Right lobe of liver (tissue), 6 donors: Measurements from ENCODE around the gene ADAMTS2. TPM values are rescaled to one million over a fixed set of nuclear protein-coding genes. Genes with fewer than 3 reads are reported as not detected.

Experiments used
- ATAC-seq, 4 donors: fragments of 200-7000 bp; cut with Tn5 transposase; one replicate each; pipeline ENCODE4 v1.9.1; 2020; ENCODE audit warnings: mild to moderate bottlenecking in 4 of 4, moderate library complexity in 4 of 4
- DNase-seq, 3 donors: peaks; one replicate each; pipeline ENCODE4 v3.0.0-alpha.2; 2020
- H3K27ac ChIP-seq, 3 donors: fragments of 200-600 bp; one replicate each; pipeline ENCODE4 v1.8.0; 2022
- H3K27me3 ChIP-seq, 2 donors: fragments of 200-600 bp; one replicate each; pipeline ENCODE4 v1.8.0; 2022
- H3K36me3 ChIP-seq, 4 donors: fragments of 200-600 bp; sonication (generic) in 1 of 4; one replicate each; pipeline versions ENCODE4 v1.5.1 to v1.8.0; 2017 to 2022; ENCODE audit warnings: control low read depth in 1 of 4
- H3K4me1 ChIP-seq, 4 donors: fragments of 200-600 bp; sonication (generic) in 1 of 4; one replicate each; pipeline versions ENCODE4 v1.5.1 to v1.8.0; 2017 to 2022; ENCODE audit warnings: control low read depth in 1 of 4
- H3K4me3 ChIP-seq, 3 donors: fragments of 200-600 bp; one replicate each; pipeline ENCODE4 v1.8.0; 2022
- H3K9me3 ChIP-seq, 4 donors: fragments of 200-600 bp; sonication (generic) in 1 of 4; one replicate each; pipeline versions ENCODE4 v1.5.1 to v1.8.0; 2017 to 2022; ENCODE audit warnings: control low read depth in 1 of 4
- POLR2A ChIP-seq: fragments of 450-650 bp; IDR thresholded peaks from one replicate; pipeline ENCODE4 v1.6.1; 2017; ENCODE audit warnings: antibody characterized with exemption, mild to moderate bottlenecking
- WGBS: methylation state at CpG from one replicate; pipeline ENCODE4 v1.1.6; 2018; ENCODE audit warnings: low coverage, low lambda C conversion rate; ENCODE audit not compliant: insufficient coverage; ENCODE audit errors: missing lambda C conversion rate; 5-methylcytosine and 5-hydroxymethylcytosine counted together
- intact Hi-C, 2 donors: fragments of 100-400 bp; cut with DNase I; formaldehyde crosslinking; loops; one replicate each; pipeline versions ENCODE4 v1.11.2 to v1.14.1; 2022
- total RNA-seq, 6 experiments: library from RNA; depleted of rRNA in 2 of 6; stranded (reverse); fragments of >200 nt in 2 of 6; fragmentation: NEBNext Ultra II Directional in 3 of 6; extraction: Animal tissue kit (Norgen Biotek cat#: 25700) in 3 of 6; gene quantifications; one replicate each; pipeline versions ENCODE4 v1.1.0 to v1.2.4, GENCODE V29; 2016 to 2023
- TF ChIP-seq, protein P1 (sequence below), 4 donors: fragments of 200-600 bp in 3 of 4; fragments of 450-650 bp in 1 of 4; IDR thresholded peaks; one replicate each; pipeline versions ENCODE4 v1.5.1 to v1.8.0; 2016 to 2022; ENCODE audit warnings: antibody characterized with exemption in 4 of 4, mild to moderate bottlenecking in 2 of 4
- donor health status: DM: no; HTN: yes; CAD: no.
- donor health status: DM: no; HTN: no; CAD: no.
- donor health status: DM: no; HTN: no; CAD: no.
- donor health status: DM: no; HTN: yes; CAD: no.
- donor health status: DM: no; HTN: yes; CAD: no.

Gene ADAMTS2
- total RNA-seq, 6 experiments from 2014 or later = 6.3 to 18.9 (median 13.5) TPM

DNA sequence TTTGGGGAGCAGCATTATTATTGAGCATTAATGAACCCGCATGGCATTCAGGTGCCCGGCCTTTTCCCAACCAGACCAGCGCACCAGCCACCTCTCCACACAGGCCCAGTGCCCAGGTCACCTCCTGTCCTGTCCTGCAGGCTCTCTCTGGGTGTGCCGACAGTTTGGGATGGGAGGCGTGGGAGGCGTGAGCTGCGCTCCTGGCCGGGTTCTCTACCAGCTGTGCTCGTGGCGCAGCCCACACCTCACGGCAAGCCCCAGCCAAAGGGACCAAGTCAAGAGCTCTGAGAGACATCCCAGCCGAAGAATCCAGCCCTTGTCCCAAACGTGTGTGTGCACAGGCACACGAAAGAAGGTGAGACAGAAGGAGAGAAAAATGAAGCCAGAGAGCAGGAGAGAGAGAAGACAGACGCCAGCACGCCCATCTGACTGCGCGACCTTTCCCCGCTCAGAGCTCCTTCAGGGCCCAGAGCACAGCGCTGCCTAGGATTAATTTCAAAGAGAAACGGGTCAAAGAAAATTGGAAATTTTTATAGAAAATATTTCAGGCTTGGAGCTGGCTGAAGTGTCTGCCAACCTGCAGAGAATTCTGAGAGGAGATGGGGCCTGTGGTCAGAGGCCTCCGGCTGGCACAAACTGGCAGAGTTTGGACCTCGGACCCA lies 81.7 kb downstream of the ADAMTS2 start:
- no peak for ATAC-seq
- peak in 2 of 3 donors; percentile 37 to 44 for DNase-seq
- intact Hi-C loops = no loop called here
- Histone ChIP-seq H3K27ac (no peak overlapping the region), H3K36me3 (no peaks in the 10 kb centered on the region), H3K4me1 (peaks cover 0 to 4% (median 0%) of the 10 kb centered on the region in 4 donors), H3K9me3 (no peaks in the 10 kb centered on the region), H3K4me3 (no peak overlapping the region), H3K27me3 (no peaks in the 10 kb centered on the region)
- 62% methylated on average over 11 of the region's 23 CpGs for WGBS
- TF ChIP-seq POLR2A = no peak

DNA sequence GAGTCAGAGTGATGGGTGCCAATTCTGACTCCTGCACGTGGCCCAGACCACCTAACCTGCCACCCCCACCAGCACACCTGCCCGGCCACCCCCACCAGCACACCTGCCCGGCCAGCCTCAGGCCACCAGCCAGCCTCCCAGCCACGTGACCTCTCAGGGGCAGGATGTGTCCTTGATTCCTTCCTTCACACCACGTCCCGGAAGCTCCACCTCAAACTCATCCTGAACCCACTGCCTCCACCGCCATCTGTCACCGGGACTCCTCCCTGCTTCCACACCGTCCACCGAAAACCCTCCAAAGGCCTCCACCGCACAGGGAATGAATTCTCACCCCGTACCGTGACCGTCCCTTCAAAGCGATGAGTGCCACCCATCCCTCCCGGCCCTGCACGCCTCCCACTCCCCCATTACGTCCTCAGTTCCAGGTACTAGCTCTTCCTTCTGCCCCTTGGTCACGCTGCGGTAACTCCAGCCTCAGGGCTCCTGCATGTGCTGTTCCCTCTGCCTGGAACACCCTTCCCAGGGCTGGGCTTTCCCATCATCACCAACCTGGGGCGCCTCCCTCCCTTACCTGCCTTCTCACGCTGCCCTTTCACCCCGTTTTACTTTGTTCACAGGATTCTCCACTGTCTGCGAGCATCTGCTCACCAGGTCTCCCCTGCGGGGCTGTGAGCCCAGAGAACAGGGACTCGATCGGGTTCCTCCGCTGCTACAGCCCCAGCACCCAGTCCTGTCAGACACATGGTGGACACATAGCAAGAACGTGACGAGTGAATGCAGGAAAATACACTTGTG lies 82.9 kb downstream of the ADAMTS2 start:
- ATAC-seq (no peak), DNase-seq (peak in 2 of 3 donors; percentile 23 to 39)
- TF ChIP-seq POLR2A = no peak
- H3K4me3 ChIP-seq = no peak overlapping the region
- WGBS = 74% methylated on average over 19 of the region's 30 CpGs
- H3K4me1 ChIP-seq = peaks cover 0 to 4% (median 0%) of the 10 kb centered on the region in 4 donors
- no peak overlapping the region for H3K27ac ChIP-seq
- no peaks in the 10 kb centered on the region for H3K36me3 ChIP-seq
- no peaks in the 10 kb centered on the region for H3K9me3 ChIP-seq
- intact Hi-C loops = no loop called here
- H3K27me3 ChIP-seq = no peaks in the 10 kb centered on the region

DNA sequence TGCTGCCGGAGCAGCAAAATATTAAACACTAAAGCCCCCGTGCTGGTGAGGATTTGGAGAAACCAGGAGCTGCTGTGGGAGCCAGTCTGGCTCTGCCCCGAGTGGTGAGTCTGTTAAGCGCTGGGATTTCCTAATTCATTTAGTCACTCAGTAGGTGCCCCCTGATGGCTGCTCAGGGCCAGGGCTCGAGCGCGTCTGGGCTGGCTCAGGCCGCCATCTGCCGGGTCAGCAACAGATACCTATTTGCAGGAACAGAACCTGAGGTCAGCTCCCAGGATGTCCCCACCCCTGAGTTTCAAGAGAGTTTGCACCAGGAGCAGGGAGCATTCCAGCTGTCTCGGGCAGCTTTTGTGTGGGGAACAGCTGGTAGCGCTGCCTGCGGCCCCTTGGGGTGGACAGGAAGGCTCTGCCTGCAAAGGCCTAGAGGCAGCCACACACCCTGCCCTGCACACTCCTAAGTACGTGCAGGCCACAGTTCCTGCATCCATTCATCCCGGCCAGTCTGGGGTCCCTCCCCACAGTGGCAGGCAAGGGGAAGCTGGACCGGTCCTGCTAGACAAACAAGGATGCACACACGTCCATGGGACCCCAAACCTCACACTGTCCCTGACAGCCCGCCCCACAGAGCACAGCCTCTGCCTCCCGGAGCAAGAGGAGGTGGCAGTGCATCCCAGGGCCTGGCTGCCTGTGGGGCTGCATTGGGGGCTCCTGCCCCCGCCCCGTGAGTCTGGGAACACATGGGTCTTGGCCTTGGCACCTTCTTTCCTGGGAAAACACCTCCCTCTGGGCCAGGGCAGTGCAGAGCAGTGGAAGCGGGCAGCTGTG lies 83.7 kb downstream of the ADAMTS2 start:
- H3K4me3 ChIP-seq = no peak overlapping the region
- H3K27me3 ChIP-seq = no peaks in the 10 kb centered on the region
- TF ChIP-seq, protein P1, sequence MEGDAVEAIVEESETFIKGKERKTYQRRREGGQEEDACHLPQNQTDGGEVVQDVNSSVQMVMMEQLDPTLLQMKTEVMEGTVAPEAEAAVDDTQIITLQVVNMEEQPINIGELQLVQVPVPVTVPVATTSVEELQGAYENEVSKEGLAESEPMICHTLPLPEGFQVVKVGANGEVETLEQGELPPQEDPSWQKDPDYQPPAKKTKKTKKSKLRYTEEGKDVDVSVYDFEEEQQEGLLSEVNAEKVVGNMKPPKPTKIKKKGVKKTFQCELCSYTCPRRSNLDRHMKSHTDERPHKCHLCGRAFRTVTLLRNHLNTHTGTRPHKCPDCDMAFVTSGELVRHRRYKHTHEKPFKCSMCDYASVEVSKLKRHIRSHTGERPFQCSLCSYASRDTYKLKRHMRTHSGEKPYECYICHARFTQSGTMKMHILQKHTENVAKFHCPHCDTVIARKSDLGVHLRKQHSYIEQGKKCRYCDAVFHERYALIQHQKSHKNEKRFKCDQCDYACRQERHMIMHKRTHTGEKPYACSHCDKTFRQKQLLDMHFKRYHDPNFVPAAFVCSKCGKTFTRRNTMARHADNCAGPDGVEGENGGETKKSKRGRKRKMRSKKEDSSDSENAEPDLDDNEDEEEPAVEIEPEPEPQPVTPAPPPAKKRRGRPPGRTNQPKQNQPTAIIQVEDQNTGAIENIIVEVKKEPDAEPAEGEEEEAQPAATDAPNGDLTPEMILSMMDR (IDR thresholded peaks at IDR 0.05) = no peak
- no peak for TF ChIP-seq POLR2A
- H3K4me1 ChIP-seq = peaks cover 0 to 4% (median 0%) of the 10 kb centered on the region in 4 donors
- 26% methylated on average over 10 of the region's 21 CpGs for WGBS
- ATAC-seq = peak in 3 of 4 donors; percentile 23 to 48 (median 26)
- intact Hi-C loops = no loop called here
- H3K9me3 ChIP-seq = no peaks in the 10 kb centered on the region
- no peaks in the 10 kb centered on the region for H3K36me3 ChIP-seq
- no peak overlapping the region for H3K27ac ChIP-seq
- peak in 2 of 3 donors; percentile 34 to 50 for DNase-seq

DNA sequence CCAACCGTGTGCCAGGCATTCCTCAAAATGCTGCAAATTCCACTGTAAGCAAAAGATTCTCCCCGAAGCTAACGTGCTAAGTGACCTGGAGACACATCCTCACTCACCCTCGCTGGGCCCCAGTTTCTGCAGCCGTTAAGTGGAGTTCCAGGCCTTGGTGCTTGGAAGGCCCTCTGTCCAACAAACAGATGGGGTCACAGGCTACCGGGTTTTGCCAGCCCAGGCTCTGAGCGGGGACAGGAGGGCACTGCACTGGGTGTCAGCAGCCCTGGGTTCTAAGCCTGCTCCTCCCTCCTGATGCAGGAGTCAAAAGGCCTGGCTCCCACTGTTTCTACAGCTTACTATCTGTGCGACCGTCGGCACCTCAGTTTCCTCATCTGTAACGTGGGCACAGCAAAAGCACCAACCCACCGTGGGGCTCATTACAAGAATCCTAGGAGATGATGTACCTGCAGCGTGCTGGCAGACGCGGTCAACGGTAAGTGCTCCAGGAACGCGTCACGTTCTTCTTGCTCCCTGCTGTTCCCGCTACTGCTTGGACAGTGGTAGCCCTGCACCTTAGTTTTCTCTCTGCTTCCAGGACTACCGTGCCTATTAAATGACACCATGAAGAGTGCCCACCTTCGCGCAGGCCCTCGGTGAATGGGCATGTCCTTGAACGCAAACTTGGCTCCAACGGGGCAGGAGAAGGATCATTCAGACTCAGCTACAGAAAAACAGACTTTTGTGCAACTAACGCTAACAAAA lies 84.8 kb downstream of the ADAMTS2 start:
- TF ChIP-seq POLR2A = no peak
- TF ChIP-seq, protein P1 (IDR thresholded peaks at IDR 0.05) = no peak
- no peak for ATAC-seq
- Histone ChIP-seq H3K4me3 (no peak overlapping the region), H3K27ac (no peak overlapping the region), H3K4me1 (peaks cover 0 to 3% (median 0%) of the 10 kb centered on the region in 4 donors), H3K27me3 (no peaks in the 10 kb centered on the region), H3K9me3 (no peaks in the 10 kb centered on the region), H3K36me3 (no peaks in the 10 kb centered on the region)
- intact Hi-C loops = no loop called here
- peak in 2 of 3 donors; percentile 19 to 43 for DNase-seq
- 62% methylated on average over 13 of the region's 27 CpGs for WGBS
